HG03196 (cell line): Measurements from ENCODE around the gene APOL1.
"Not testable (repeated sequence)": the region's sequence is repeated elsewhere in the genome, so short reads cannot be mapped to it uniquely, and the experiment has no call there.

ENCODE experiments used
- ATAC-seq: cut with Tn5 transposase; IDR thresholded peaks from one replicate; pipeline ENCODE4 v1.9.1; 2021; ENCODE audit not compliant: unreplicated experiment

The APOL1 gene

DNA sequence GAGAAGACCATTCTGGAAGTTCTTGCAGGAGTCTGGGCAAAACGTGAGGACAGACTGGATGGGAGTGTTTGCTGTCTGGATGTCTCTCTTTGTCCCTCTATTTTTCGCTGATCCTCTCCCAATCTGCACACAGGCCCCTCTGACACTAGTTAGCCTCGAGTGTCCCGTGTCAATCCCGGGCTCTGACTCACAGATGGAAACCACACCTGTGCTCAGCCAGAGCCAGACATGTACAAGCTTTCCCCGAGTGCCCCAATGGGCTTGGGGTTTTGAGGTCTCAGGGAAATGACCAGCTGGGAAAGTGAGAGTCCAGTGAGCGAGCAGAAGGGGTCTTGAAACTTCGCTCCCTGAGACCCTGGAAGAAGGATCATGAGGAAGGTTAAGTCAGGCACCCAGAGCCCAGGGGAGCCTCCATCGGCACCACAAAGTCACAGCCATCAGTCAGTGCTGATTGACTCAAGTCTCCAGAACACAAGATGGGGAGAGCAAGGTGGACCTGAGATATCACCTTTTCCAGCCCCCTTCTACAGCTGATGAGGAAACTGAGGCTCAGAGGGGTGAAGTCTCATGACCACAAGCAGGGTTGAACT, 27.5 kb upstream of the APOL1 start:
- no peak for ATAC-seq

DNA sequence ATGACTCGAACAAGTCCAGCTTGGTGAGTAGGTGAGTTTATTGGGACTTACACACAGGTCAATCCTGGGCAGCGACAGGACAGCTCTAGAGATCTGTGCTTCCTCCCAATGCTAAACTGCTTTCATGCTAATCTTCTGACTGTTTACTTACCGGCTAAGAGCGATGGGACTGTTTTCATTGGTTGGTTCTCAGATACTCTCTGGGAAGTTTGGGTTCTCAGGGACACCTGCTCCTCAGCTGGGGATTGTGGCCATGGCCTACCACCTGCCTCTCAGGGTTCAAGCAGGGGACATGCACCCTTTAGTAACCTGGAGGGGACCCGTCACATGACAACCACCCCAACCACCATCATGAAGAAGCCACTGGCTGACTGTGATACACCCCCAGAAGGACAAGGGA, 26.7 kb upstream of the APOL1 start:
- ATAC-seq = no peak

DNA sequence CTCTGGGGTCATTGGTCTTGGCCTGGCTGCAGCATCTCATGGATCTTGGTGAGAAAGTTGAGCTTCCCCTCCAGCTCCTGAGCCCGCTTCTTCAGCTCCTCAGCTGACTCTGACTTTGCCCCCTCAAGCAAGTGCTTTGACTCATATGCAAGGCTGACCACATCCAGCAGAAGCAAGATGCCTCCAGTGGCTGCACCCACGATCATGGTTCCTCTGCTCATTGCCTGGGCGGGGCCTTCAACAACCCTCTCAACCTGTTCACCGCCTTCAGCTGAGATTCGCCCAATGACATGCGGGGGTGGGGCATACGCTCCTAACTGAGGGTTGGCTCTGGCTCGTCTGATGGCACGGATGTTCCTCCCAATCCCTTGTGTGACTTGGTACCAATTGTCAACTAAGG, 25.5 kb upstream of the APOL1 start:
- no peak for ATAC-seq

- ATAC-seq = no peak
Measured at GRCh38 chr22:36227806-36228205, 25.1 kb upstream of the APOL1 start.

DNA sequence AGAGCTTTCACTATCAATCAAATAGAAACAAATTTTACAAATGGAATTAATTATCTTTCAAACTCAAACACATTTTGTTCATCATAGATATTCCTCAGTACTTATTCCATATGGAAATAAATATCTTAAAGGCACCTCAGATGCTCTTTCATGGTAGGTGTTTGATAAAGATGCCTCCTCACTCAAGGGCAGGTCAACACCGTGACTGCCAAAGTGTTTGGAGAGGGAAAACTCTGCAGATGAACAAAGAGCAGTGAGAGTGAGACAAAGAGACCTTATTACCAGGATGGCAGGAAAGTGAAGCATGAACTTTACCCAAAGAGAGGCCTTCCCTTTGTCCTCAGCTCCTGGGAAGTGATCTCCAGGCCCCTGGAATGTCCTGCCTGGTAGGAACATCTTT, 24.6 kb upstream of the APOL1 start:
- ATAC-seq = not testable (repeated sequence)

DNA sequence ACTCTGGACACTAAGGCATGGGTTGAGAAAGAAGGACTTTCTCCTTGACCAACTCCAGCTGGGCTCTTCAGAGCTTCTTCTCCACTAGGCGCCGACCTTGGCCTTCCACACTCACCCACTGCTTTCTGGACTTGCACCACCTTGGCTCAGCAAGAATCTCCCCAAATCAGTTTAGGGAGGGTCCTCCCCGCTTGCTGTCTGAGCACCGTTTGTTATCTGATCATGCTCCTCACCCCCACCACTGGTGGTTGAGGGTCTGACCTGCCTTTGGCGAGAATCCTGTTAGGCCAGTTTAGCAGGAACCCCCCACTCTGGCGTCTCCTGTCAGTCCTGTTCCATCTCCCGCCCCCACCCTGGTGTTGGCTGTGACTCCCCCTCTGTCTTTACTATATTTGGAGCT, 24.0 kb upstream of the APOL1 start:
- ATAC-seq = no peak

GRCh38 chr22:36229649-36230048, 23.3 kb upstream of the APOL1 start:
- not testable (repeated sequence) for ATAC-seq

GRCh38 chr22:36231051-36231450, 21.9 kb upstream of the APOL1 start:
- not testable (repeated sequence) for ATAC-seq

- no peak for ATAC-seq
Measured at GRCh38 chr22:36232715-36233401, 20.1 kb upstream of the APOL1 start.

GRCh38 chr22:36233796-36234195, 19.1 kb upstream of the APOL1 start:
- ATAC-seq = no peak

DNA sequence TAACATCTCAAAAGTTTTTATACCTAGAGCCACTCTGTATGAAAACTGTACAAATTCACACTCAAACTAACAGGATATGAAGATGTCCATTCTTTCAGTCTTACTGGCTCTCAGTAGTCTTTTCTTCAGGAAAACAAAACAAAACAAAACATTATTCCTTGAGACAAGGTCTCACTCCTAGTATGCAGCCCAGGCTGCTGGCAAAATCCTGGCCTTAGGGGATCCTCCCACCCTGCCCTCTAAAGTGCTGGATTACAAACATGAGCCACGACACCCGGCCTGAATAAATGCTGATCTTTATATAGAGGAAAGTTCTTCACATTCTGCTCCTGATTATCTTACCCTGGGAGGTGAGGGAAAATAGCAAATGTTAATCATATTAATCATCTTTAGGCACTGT, 18.7 kb upstream of the APOL1 start:
- ATAC-seq = no peak

- ATAC-seq = no peak
Measured at GRCh38 chr22:36234919-36235318, 18.0 kb upstream of the APOL1 start.

DNA sequence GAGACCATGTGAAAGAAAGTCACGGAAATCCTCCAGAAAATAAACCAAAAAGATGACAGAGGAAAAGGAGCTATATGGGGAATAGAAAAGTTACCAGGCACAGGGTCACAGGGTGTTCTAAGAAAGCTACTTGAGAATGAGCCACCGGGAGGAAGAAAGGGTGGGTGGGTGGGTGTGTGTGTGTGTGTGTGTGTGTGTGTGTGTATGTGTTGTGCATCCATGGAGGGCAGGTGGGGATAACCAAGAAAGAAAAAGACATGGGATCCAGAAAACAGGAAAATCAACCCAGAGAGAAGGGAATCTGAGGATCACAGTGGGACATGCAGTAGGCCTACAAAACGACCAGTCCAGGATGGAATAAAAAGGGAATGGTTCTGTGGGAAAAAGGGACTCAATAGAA, 17.3 kb upstream of the APOL1 start:
- no peak for ATAC-seq

DNA sequence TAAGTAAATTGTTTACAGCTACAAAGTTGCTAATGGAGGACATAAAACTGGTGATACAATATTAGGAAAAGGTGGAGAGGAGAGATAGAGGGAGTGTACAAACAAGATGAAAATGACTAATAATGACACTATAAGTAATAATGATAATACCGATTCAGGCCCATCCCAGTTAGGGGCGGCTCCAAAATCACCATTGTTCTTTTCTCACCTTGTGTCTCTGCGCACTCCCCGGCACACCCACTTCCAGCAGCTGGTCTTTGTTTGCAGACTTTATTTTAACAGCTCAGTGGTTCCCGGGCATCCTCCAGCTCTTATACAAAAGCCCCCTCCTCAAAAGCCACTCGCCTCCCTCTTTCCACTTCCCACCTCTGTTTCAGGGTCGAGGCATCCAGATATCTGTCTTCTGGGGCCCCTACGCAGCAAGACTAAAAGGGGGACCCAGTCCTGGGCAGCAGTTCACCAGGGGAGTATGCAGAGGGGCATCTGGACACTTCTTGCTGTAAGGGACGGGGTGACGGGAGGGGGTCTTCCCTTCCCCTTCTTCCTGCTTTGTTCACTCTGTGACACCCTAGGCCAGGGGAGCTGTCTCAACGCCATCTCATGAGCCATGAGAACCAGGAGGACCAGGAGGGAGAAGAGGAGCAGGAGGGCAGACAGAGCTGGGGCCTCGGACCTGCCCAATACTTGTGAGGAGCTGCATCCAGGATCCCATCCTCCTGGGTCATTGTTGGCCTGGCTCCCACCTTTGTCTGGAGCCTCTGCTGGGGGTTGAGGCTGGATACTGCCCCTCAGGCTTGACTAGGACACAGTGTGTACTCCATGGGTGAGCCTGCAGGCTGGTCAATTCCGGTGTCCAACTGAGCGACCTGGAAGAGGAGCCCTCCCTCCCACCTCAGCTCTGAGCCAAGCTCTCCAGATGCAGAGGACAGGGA, 16.3 kb upstream of the APOL1 start:
- ATAC-seq = no peak

GRCh38 chr22:36237462-36238372, 15.2 kb upstream of the APOL1 start:
- no peak for ATAC-seq

DNA sequence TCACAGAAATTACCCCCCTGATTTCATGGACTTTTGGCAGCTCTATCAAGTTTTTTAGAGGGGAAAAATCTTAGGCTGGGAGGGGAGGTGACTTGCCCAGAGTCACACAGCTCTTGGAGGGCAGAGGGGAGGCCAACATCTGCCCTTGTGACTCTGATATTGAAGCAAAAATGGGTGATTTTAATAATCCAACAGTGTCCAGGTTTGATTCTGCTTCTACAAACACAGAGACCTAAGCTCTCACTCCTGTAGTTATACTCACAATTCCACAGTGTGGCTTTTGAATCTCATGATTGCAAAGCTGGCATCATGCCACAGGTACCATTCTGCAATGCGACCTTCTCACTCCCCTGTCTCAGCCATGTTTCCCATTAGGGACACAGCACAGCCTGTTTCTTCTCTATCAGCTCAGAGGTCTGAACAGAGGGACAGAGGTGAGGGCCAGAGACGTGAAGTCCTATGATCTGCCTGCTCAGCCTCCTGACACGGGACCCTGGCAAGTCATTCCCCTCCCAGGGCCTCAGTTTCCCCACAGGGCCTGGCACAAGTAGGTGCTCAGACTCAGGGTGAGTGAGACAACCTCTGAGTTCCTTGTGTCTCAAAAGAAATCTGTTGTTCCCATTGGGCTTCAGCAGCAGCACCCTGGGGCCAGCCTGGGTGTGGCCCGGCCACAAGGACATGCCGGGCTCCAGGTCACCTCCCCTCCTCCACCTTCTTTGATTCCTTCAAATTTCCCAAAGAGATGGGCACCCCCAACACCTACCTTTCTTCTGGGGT, 14.4 kb upstream of the APOL1 start:
- ATAC-seq = no peak

GRCh38 chr22:36239150-36239400, 13.9 kb upstream of the APOL1 start:
- no peak for ATAC-seq

DNA sequence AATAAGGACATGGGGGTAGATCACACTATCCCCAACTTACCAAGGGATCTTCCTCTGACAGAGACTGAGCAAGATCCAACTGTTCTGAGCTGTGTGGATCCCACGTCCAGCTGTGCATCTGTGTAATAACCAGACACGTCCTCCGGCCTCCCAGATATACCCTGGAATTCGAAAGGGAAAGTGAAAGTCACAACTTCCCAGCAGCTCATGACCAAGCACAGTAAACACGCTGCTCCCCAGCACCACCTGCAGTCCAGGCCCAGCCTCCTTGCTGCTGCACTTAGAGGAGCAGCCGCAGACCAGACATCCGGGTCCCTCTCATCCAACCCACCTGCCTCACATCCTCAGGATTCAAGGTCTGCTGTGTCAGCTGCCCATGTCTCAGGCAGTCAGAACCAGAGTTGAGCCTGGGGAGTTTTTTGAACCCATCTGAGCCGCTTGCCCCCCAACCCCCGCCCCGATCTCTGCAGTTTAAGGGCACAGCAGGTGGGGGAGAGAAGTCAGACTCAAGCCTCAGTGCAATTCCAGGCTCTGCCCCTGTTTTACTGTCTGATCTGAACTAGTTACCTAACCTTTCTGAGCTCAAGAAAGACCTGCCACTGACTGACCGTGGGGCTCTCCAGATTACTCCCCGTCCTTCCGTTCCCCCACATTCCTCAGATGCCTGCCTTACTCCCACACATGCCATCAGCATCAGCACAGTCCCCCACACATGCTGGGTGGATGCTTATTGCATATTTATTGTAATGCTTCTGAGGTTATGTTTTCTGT, 13.3 kb upstream of the APOL1 start, which contains the start of gene APOL2:
Gene APOL2 (minus strand): TSS at position 127 of the 771 bp plus-strand sequence. CDS start 6,365 bp downstream, outside the sequence.
- peak; percentile 93 for ATAC-seq

DNA sequence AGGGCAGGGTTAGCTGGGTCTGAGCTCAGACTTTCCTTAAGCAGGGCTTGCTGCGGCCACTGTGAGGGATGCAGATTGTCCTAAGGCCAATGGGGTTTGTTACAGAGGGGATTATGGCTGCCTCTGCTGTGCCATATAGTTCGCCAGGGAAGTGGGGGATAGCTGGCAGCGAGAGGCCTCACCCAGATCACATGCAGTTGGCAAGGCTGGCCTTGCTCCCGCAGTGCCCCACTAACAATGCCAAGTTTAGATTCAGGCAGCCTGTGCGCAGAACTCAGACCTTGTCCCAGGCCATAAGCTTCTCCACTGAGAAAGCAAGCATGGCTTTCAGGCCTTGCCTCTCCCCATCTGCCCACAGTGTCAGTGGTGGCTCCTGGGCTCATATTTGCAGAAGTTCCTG, 8.9 kb upstream of the APOL1 start:
- no peak for ATAC-seq
